ENCODE results near the gene HAP1. TPM values are rescaled to one million over a fixed set of nuclear protein-coding genes. Genes with fewer than 3 reads are reported as not detected.
A peak's percentile ranks its signal among the peaks of the same experiment; 100 is the strongest.

Gene HAP1
- total and polyA plus RNA-seq, 9 donors: 0.04 to 0.09 (median 0.05) TPM; not detected in 4

DNA sequence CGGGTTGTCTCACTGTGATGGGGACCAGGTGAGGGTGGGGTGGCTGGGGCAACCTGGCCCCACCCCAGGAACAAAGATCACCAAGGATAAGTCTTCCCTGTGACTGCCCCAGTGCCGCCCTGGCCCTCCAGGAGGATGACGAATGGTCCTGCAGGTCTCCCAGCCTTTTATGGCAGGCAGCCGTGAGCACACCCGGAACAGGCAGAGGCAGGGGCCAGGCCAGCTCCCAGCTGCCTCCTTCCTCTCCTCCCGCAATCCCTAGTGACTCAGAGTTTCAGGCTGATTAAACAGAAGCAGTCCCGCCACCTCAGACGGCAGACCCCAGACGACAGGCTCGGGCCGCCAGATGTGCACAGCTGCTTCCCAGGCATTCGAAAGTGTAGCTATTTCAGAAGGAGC is 38.7 kb upstream of the HAP1 start:
- peak; percentile 81 for DNase-seq
- peaks cover 42% of the 10 kb centered on the region for H3K36me3 ChIP-seq (ENCODE audit: control insufficient read depth, insufficient read depth, low read length)
- H3K27me3 ChIP-seq (ENCODE audit: control insufficient read depth, insufficient read depth, low read length): no peaks in the 10 kb centered on the region
- WGBS (ENCODE audit: insufficient coverage): 17% methylated on average over 6 of the region's 12 CpGs
- H3K9me3 ChIP-seq (replicated peaks; ENCODE audit: control insufficient read depth, low read depth, low read length): no peaks in the 10 kb centered on the region
- peaks cover 53% of the 10 kb centered on the region for H3K4me1 ChIP-seq (ENCODE audit: control insufficient read depth, insufficient read depth, low read length)
- H3K4me3 ChIP-seq (ENCODE audit: low read length): no peak overlapping the region
- H3K27ac ChIP-seq (ENCODE audit: low read length): no peak overlapping the region

DNA sequence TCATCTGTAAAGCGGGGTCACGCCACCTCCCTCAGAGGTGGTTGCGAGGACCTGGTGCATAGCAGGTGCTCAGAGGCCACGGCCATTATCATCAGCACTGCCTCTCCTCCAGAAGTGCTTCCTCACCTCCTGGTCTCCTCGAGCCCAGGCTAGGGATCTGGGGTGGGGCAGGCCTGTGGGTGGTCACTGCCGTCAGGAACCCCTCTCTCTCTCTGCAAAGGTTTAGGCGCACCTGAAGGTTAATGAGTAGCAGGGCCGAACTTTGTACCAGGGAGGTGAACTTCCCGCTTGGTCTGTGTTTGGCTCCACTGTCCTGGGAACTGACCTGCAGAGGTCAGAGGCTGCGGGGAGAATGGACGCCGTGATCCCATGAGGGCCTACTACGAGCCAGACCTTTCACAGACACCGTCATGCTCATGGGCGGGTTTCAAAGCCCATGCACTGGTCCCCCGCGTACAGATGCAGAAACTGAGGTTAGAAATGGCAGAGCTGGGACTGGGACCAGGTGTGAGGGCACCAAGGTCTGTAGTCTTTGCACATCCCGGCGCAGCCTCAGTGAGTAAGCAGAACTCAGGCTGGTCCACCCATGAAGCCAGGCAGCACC is 38.2 kb upstream of the HAP1 start:
- H3K27ac ChIP-seq (ENCODE audit: low read length): no peak overlapping the region
- H3K27me3 ChIP-seq (ENCODE audit: control insufficient read depth, insufficient read depth, low read length): no peaks in the 10 kb centered on the region
- no peak for DNase-seq
- H3K9me3 ChIP-seq (replicated peaks; ENCODE audit: control insufficient read depth, low read depth, low read length): no peaks in the 10 kb centered on the region
- H3K36me3 ChIP-seq (ENCODE audit: control insufficient read depth, insufficient read depth, low read length): peaks cover 45% of the 10 kb centered on the region
- H3K4me3 ChIP-seq (ENCODE audit: low read length): no peak overlapping the region
- WGBS (ENCODE audit: insufficient coverage): 87% methylated on average over 14 of the region's 19 CpGs
- H3K4me1 ChIP-seq (ENCODE audit: control insufficient read depth, insufficient read depth, low read length): peaks cover 48% of the 10 kb centered on the region

DNA sequence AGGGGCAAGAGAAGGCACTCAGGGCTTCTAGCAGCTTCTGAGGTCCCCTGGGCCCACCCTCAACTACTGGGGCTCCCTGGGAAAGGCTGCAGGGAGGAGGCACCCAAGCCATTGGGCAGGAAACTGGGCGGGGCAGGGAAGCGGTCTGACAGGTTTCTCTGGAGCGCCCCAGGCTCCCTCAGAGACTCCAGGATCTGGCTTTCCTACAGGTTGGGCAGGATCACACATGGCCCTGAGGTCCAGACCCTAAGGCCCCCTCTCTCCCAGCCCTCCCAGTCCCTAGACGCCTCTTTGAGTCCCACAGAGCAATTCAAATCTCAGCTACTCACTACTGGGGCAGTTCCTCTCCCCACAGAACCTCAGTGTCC is 37.8 kb upstream of the HAP1 start:
- H3K4me1 ChIP-seq (ENCODE audit: control insufficient read depth, insufficient read depth, low read length): peaks cover 43% of the 10 kb centered on the region
- no peaks in the 10 kb centered on the region for H3K9me3 ChIP-seq (replicated peaks; ENCODE audit: control insufficient read depth, low read depth, low read length)
- peaks cover 50% of the 10 kb centered on the region for H3K36me3 ChIP-seq (ENCODE audit: control insufficient read depth, insufficient read depth, low read length)
- no peaks in the 10 kb centered on the region for H3K27me3 ChIP-seq (ENCODE audit: control insufficient read depth, insufficient read depth, low read length)
- no peak overlapping the region for H3K4me3 ChIP-seq (ENCODE audit: low read length)
- DNase-seq: no peak
- WGBS (ENCODE audit: insufficient coverage): 84% methylated on average over 3 of the region's 4 CpGs
- H3K27ac ChIP-seq (ENCODE audit: low read length): no peak overlapping the region

DNA sequence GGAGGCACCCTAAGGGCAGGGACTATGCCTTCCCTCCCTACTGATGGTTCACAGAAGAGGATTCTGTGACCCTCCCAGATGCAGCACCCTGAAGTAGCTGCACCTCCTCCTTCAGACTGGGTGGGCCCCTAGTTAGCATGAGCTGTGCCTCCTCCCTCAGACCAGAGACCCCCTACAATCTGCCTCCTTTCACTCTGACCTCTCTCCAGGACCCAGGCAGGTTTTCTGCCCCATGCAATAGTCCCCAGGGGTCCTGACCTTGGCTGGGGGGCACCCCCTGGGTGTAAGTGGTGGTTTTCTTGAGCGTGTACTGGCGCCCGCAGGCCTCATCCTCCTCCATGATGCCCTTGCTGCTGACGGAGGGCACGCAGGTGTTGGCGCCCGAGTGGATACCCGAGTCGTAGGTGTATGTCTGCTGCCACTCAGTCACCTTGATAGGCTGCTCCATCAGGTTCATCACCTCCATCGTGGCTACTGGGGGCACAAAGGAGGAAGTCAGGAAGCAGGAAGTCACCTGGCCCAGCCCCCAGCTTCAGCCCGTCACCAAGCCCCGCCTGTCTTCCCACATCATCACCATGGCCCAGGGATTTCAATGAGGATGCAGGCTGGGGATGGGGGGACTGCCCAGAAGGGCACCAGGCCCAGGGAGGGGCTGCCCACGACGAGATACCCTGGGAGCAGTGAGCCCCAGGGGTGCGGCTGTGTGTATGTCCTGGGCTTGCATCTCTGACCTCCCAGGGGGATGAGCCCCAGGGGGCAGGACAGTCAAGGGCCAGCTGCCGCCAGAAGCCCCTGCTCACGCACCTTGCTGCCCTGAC is 37.2 kb upstream of the HAP1 start:
- peaks cover 38% of the 10 kb centered on the region for H3K4me1 ChIP-seq (ENCODE audit: control insufficient read depth, insufficient read depth, low read length)

DNA sequence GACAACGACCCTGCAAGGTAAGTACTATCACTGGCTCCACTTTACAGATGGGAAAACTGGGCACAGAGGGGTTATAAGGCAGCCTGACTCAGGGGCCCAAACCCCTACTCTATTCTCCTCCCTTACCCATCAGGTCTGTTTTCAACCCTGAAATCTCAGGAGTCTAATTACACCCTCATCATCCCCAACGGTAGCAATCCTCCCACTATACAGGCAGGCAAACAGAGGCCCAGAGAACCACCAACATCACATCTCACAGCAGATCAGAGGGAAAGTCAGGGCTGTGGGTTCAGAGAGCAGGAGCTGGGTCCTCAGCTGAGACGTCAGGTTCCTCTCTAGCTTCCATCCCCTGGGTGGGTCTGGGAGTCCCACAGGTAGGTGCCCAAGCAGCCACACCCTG is 35.5 kb upstream of the HAP1 start:
- H3K27ac ChIP-seq (ENCODE audit: low read length): no peak overlapping the region
- WGBS (ENCODE audit: insufficient coverage): 72% methylated on average over 2 of the region's 3 CpGs
- peaks cover 60% of the 10 kb centered on the region for H3K36me3 ChIP-seq (ENCODE audit: control insufficient read depth, insufficient read depth, low read length)
- H3K27me3 ChIP-seq (ENCODE audit: control insufficient read depth, insufficient read depth, low read length): no peaks in the 10 kb centered on the region
- H3K4me1 ChIP-seq (ENCODE audit: control insufficient read depth, insufficient read depth, low read length): peaks cover 21% of the 10 kb centered on the region
- DNase-seq: no peak
- H3K9me3 ChIP-seq (replicated peaks; ENCODE audit: control insufficient read depth, low read depth, low read length): no peaks in the 10 kb centered on the region
- no peak overlapping the region for H3K4me3 ChIP-seq (ENCODE audit: low read length)

More for the DNA sequence above, 37.2 kb upstream of the HAP1 start:
- DNase-seq: no peak
- H3K36me3 ChIP-seq (ENCODE audit: control insufficient read depth, insufficient read depth, low read length): peaks cover 53% of the 10 kb centered on the region
- WGBS (ENCODE audit: insufficient coverage): 86% methylated on average over 12 of the region's 17 CpGs
- H3K27me3 ChIP-seq (ENCODE audit: control insufficient read depth, insufficient read depth, low read length): no peaks in the 10 kb centered on the region
- no peak overlapping the region for H3K27ac ChIP-seq (ENCODE audit: low read length)
- no peaks in the 10 kb centered on the region for H3K9me3 ChIP-seq (replicated peaks; ENCODE audit: control insufficient read depth, low read depth, low read length)
- H3K4me3 ChIP-seq (ENCODE audit: low read length): no peak overlapping the region

DNA sequence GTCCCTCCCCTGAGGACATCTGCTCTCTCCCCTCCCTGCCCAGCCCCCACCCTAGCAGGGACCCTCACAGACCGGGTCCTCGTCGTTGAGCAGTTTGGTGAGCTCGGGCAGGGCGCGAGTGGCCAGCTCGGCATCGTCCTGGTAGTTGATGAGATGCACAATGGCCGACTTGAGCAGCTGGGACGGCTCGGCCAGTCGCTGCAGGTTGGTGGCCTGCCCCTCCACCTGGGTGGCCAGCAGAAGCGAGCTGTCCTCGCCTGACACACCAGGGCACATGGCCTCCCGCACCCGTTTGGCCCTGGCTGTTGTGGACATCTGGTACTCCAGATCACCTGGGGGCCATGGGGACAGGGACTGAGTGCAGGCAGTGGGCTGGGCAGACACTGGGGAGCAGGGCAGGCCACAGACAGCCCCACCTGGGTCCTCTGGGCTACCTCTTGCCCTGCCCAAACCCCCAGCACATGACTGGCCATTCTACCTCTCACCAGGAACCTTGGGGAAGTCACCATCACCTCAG is 35.0 kb upstream of the HAP1 start:
- DNase-seq: no peak
- H3K27me3 ChIP-seq (ENCODE audit: control insufficient read depth, insufficient read depth, low read length): no peaks in the 10 kb centered on the region
- WGBS (ENCODE audit: insufficient coverage): 75% methylated on average over 16 of the region's 16 CpGs
- peaks cover 20% of the 10 kb centered on the region for H3K4me1 ChIP-seq (ENCODE audit: control insufficient read depth, insufficient read depth, low read length)
- H3K4me3 ChIP-seq (ENCODE audit: low read length): no peak overlapping the region
- H3K9me3 ChIP-seq (replicated peaks; ENCODE audit: control insufficient read depth, low read depth, low read length): no peaks in the 10 kb centered on the region
- H3K36me3 ChIP-seq (ENCODE audit: control insufficient read depth, insufficient read depth, low read length): peaks cover 66% of the 10 kb centered on the region
- H3K27ac ChIP-seq (ENCODE audit: low read length): no peak overlapping the region

DNA sequence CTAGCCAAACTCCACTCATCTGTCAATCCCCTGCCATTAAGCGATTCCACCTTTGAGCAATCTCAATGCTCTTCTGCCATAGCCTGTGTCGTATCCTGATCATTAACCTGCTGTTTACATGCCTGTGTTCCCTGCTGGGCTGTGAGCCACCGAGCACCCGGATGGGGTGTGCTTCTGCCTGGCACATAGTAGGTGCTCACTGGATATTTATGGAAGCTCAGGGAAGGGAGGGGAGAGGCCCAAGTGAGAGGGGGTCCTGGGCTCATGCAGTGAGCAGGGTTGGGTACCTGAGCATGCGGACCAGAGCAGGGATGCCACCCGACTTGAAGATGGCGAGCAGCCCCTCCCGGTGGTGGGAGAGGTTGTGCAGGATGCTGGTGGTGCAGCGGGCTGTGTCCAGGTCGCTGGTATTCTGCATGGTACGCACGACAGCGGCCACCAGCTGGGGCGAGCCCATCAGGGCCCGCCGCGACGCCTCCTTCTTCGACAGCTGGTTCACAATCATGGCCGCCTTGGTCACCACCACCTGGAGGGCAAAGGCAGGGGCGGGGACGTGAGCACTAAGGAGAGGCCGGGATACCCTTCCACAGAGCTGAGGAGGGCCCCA is 34.3 kb upstream of the HAP1 start:
- 91% methylated on average over 22 of the region's 23 CpGs for WGBS (ENCODE audit: insufficient coverage)
- Histone ChIP-seq H3K9me3 (replicated peaks; ENCODE audit: control insufficient read depth, low read depth, low read length) (no peaks in the 10 kb centered on the region), H3K4me1 (ENCODE audit: control insufficient read depth, insufficient read depth, low read length) (peaks cover 14% of the 10 kb centered on the region), H3K4me3 (ENCODE audit: low read length) (no peak overlapping the region), H3K36me3 (ENCODE audit: control insufficient read depth, insufficient read depth, low read length) (peaks cover 70% of the 10 kb centered on the region), H3K27me3 (ENCODE audit: control insufficient read depth, insufficient read depth, low read length) (no peaks in the 10 kb centered on the region), H3K27ac (ENCODE audit: low read length) (no peak overlapping the region)
- no peak for DNase-seq

DNA sequence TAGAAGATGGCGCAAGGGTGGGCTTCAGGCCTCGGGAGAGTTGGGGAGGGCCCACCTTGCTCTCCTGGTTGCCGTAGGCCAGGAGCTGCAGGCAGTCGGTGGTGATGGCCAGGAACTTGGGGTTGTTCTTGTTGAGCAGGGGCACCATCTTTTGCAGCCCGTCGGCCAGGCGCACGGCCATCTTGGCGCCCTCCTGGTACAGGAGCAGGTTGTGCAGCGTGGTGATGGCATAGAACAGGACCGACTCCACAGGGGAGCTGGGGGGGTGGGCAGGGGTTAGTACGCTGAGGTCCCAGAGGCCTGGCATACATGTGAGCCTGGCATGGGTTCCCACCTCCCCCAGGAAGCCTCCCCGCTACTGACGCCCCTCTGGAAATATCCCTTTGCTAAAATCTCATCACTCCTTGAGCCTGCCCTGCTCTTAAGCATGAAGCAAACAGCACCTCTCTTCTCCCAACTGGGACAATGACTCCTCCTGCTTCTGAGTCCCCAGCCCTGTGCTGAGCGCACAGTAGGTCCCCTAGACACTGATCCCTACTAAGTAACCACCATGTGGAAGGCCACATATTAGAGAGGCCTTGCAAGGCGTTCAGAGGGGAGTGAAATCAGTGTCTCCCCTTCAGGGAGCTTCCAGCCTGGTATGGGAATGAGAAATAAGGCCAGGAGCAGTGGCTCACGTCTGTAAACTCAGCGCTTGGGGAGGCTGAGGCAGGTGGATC is 33.0 kb upstream of the HAP1 start:
- WGBS (ENCODE audit: insufficient coverage): 94% methylated on average over 9 of the region's 18 CpGs
- Histone ChIP-seq H3K4me3 (ENCODE audit: low read length) (no peak overlapping the region), H3K4me1 (ENCODE audit: control insufficient read depth, insufficient read depth, low read length) (peaks cover 2% of the 10 kb centered on the region), H3K9me3 (replicated peaks; ENCODE audit: control insufficient read depth, low read depth, low read length) (no peaks in the 10 kb centered on the region), H3K27ac (ENCODE audit: low read length) (no peak overlapping the region), H3K36me3 (ENCODE audit: control insufficient read depth, insufficient read depth, low read length) (peaks cover 79% of the 10 kb centered on the region), H3K27me3 (ENCODE audit: control insufficient read depth, insufficient read depth, low read length) (no peaks in the 10 kb centered on the region)
- no peak for DNase-seq

DNA sequence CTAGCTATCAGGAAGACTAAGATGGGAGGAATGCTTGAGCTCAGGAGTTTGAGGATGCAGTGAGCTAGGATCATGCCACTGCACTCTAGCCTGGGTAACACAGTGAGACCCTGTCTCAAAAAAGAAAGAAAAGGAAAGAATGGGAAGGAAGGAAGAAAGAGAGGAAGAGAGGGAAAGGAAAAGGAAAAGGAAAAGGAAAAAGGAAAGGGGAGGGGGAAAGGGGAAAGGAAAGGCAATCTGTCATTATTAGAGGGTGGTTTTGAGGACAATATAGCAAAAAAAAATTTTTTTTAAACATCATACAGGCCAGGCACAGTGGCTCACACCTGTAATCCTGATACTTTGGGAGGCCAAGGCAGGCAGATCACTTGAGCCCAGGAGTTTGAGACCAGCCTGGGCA is 31.7 kb upstream of the HAP1 start:
- H3K4me1 ChIP-seq (ENCODE audit: control insufficient read depth, insufficient read depth, low read length): no peaks in the 10 kb centered on the region
- no peaks in the 10 kb centered on the region for H3K9me3 ChIP-seq (replicated peaks; ENCODE audit: control insufficient read depth, low read depth, low read length)
- no peak for DNase-seq
- no peak overlapping the region for H3K27ac ChIP-seq (ENCODE audit: low read length)
- H3K36me3 ChIP-seq (ENCODE audit: control insufficient read depth, insufficient read depth, low read length): peaks cover 67% of the 10 kb centered on the region
- H3K4me3 ChIP-seq (ENCODE audit: low read length): no peak overlapping the region
- H3K27me3 ChIP-seq (ENCODE audit: control insufficient read depth, insufficient read depth, low read length): no peaks in the 10 kb centered on the region

DNA sequence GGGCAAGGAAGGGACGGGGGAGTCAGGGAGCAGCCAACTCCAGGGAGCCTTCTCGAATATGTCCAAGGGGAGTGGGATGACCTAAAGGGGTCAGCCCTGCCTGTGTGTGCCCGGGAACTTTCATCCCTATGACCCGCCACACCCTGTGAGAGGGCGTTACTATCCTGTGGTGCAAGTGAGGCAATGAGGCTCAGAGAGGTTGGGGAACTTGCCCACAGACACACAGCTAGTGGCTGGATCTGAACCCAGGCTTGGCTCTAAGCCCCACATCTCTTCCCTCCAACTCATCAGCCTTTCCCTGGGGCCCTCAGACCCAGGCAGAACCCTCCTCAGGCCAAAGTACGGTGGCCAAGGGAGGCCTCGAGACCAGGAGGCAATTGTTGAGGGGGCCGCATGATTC is 28.9 kb upstream of the HAP1 start:
- Histone ChIP-seq H3K27me3 (ENCODE audit: control insufficient read depth, insufficient read depth, low read length) (no peaks in the 10 kb centered on the region), H3K4me1 (ENCODE audit: control insufficient read depth, insufficient read depth, low read length) (no peaks in the 10 kb centered on the region), H3K36me3 (ENCODE audit: control insufficient read depth, insufficient read depth, low read length) (peaks cover 63% of the 10 kb centered on the region), H3K4me3 (ENCODE audit: low read length) (no peak overlapping the region), H3K9me3 (replicated peaks; ENCODE audit: control insufficient read depth, low read depth, low read length) (no peaks in the 10 kb centered on the region), H3K27ac (ENCODE audit: low read length) (no peak overlapping the region)
- DNase-seq: no peak
- 91% methylated on average over 6 of the region's 8 CpGs for WGBS (ENCODE audit: insufficient coverage)
